Prostate gland (tissue), 2 donors: ENCODE results near the gene HTR2A. TPM values are rescaled to one million over a fixed set of nuclear protein-coding genes. Genes with fewer than 3 reads are reported as not detected.
"Not testable (repeated sequence)": the region's sequence is repeated elsewhere in the genome, so short reads cannot be mapped to it uniquely, and the experiment has no call there.

Source experiments
- DNase-seq: peaks from one replicate; pipeline ENCODE4 v3.0.0-alpha.2; 2019; ENCODE audit warnings: low spot score
- H3K27ac ChIP-seq, 2 donors: fragments of 200-600 bp; sonication (generic); 2 replicates each; pipeline ENCODE4 v1.5.1; 2017 to 2019
- H3K27me3 ChIP-seq: fragments of 200-600 bp; sonication (generic); replicated peaks from 2 replicates; pipeline ENCODE4 v1.5.1; 2019; ENCODE audit not compliant: insufficient read depth
- H3K36me3 ChIP-seq, 2 donors: fragments of 200-600 bp; sonication (generic); 1 replicate in 1 of 2; 2 replicates in 1 of 2; pipeline versions ENCODE4 v1.5.1 to v1.8.1; 2017 to 2019
- H3K4me1 ChIP-seq: fragments of 200-600 bp; sonication (generic); replicated peaks from 2 replicates; pipeline ENCODE4 v1.5.1; 2019
- H3K4me3 ChIP-seq, 2 donors: fragments of 200-600 bp; sonication (generic); 2 replicates each; pipeline ENCODE4 v1.5.1; 2017 to 2019
- H3K9me3 ChIP-seq: fragments of 200-600 bp; sonication (generic); 2 replicates; pipeline ENCODE4 v1.5.1; 2017
- POLR2A ChIP-seq: fragments of 450-650 bp; IDR thresholded peaks from one replicate; pipeline ENCODE4 v1.6.1; 2016; ENCODE audit warnings: antibody characterized with exemption, mild to moderate bottlenecking
- POLR2AphosphoS5 ChIP-seq: sonication (generic); formaldehyde crosslinking; IDR thresholded peaks from one replicate; pipeline ENCODE4 v1.6.1; 2017; ENCODE audit warnings: antibody characterized with exemption
- WGBS: methylation state at CpG from one replicate; pipeline ENCODE4 v1.1.5; 2018; 5-methylcytosine and 5-hydroxymethylcytosine counted together
- intact Hi-C: fragments of 100-400 bp; cut with DNase I; formaldehyde crosslinking; loops from one replicate; pipeline ENCODE4 v1.14.2; 2022
- total RNA-seq, 2 donors: library from RNA; depleted of rRNA; stranded (reverse); fragments of >200 nt; gene quantifications; one replicate each; pipeline ENCODE4 v1.1.0, GENCODE V29; 2016
- TF ChIP-seq, protein P1 (sequence below), 4 experiments: fragments of 200-600 bp in 2 of 4; fragments of 450-650 bp in 2 of 4; sonication (generic) in 2 of 4; IDR thresholded peaks; 1 replicate in 3 of 4; 2 replicates in 1 of 4; pipeline ENCODE4 v1.5.1; 2016 to 2019; ENCODE audit warnings: antibody characterized with exemption in 4 of 4, mild to moderate bottlenecking in 2 of 4, moderate library complexity in 2 of 4

Gene HTR2A
- total RNA-seq, 2 donors from 2014 or later = 0.51 TPM; not detected in 1

- intact Hi-C loops = no loop called here
- DNase-seq = no peak
- TF ChIP-seq, protein P1, sequence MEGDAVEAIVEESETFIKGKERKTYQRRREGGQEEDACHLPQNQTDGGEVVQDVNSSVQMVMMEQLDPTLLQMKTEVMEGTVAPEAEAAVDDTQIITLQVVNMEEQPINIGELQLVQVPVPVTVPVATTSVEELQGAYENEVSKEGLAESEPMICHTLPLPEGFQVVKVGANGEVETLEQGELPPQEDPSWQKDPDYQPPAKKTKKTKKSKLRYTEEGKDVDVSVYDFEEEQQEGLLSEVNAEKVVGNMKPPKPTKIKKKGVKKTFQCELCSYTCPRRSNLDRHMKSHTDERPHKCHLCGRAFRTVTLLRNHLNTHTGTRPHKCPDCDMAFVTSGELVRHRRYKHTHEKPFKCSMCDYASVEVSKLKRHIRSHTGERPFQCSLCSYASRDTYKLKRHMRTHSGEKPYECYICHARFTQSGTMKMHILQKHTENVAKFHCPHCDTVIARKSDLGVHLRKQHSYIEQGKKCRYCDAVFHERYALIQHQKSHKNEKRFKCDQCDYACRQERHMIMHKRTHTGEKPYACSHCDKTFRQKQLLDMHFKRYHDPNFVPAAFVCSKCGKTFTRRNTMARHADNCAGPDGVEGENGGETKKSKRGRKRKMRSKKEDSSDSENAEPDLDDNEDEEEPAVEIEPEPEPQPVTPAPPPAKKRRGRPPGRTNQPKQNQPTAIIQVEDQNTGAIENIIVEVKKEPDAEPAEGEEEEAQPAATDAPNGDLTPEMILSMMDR (IDR thresholded peaks at IDR 0.05) = no peak
- TF ChIP-seq POLR2AphosphoS5 (no peak), POLR2A (no peak)
- no peaks in the 10 kb centered on the region for H3K9me3 ChIP-seq
- no peaks in the 10 kb centered on the region for H3K4me1 ChIP-seq
- no peaks in the 10 kb centered on the region for H3K27me3 ChIP-seq
- no peak overlapping the region for H3K4me3 ChIP-seq
- WGBS = 100% methylated on average over 1 of the region's 1 CpG
- H3K27ac ChIP-seq = no peak overlapping the region
- no peaks in the 10 kb centered on the region for H3K36me3 ChIP-seq
Measured at GRCh38 chr13:46816371-46816770, 80.5 kb downstream of the HTR2A start.

DNA sequence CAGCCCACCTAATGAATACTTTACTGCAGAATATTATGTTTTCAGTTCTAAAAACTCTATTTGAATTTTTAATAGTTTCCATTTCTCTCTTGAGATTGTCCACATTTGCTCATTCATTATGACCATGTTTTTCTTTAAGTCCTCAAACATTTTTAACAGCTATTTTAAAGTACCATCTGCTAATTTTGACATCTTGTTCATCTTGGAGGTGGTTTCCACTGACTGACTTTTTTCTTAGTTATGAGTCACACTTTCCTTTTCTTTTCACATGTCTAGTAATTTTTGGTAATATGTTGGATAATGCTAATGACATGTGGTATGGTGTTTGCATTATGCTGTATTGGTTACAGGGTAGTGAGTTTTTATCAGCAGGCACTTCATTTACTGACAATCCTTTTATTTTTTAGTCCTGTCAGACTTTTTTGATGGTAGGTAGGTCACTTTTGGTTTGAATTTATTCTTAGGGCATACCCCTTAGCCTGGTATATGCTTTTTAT is 84.5 kb downstream of the HTR2A start:
- Histone ChIP-seq H3K9me3 (no peaks in the 10 kb centered on the region), H3K27ac (no peak overlapping the region), H3K27me3 (no peaks in the 10 kb centered on the region), H3K36me3 (no peaks in the 10 kb centered on the region), H3K4me1 (no peaks in the 10 kb centered on the region), H3K4me3 (no peak overlapping the region)
- TF ChIP-seq POLR2A = no peak
- TF ChIP-seq, protein P1 (IDR thresholded peaks at IDR 0.05) = no peak
- TF ChIP-seq POLR2AphosphoS5 = no peak
- no peak for DNase-seq
- intact Hi-C loops = no loop called here

- no peaks in the 10 kb centered on the region for H3K4me1 ChIP-seq
- 74% methylated on average over 5 of the region's 5 CpGs for whole genome bisulfite sequencing
- no peaks in the 10 kb centered on the region for H3K9me3 ChIP-seq
- TF ChIP-seq POLR2AphosphoS5 (no peak), POLR2A (no peak)
- TF ChIP-seq, protein P1 (IDR thresholded peaks at IDR 0.05) = no peak
- H3K27ac ChIP-seq = no peak overlapping the region
- intact Hi-C loops = no loop called here
- no peaks in the 10 kb centered on the region for H3K36me3 ChIP-seq
- no peak overlapping the region for H3K4me3 ChIP-seq
- H3K27me3 ChIP-seq = no peaks in the 10 kb centered on the region
- no peak for DNase-seq
Measured at GRCh38 chr13:46810440-46810839, 86.4 kb downstream of the HTR2A start.

GRCh38 chr13:46804921-46805320 is 91.9 kb downstream of the HTR2A start:
- H3K9me3 ChIP-seq, H3K4me3 ChIP-seq, H3K4me1 ChIP-seq, DNase-seq, intact Hi-C loops, H3K36me3 ChIP-seq, H3K27ac ChIP-seq, H3K27me3 ChIP-seq: not testable (repeated sequence)
- WGBS = 88% methylated on average over 1 of the region's 1 CpG

- no peak for DNase-seq
- H3K36me3 ChIP-seq = no peaks in the 10 kb centered on the region
- no peak overlapping the region for H3K4me3 ChIP-seq
- TF ChIP-seq, protein P1 (IDR thresholded peaks at IDR 0.05) = no peak
- TF ChIP-seq POLR2AphosphoS5 = no peak
- H3K27ac ChIP-seq = no peak overlapping the region
- intact Hi-C loops = no loop called here
- no peaks in the 10 kb centered on the region for H3K27me3 ChIP-seq
- 94% methylated on average over 3 of the region's 3 CpGs for WGBS
- H3K4me1 ChIP-seq = no peaks in the 10 kb centered on the region
- no peaks in the 10 kb centered on the region for H3K9me3 ChIP-seq
Measured at GRCh38 chr13:46804391-46804815, 92.5 kb downstream of the HTR2A start.
